K562 (cell line): ENCODE measurements around the gene TECPR2. TPM values are rescaled to one million over a fixed set of nuclear protein-coding genes. Genes with fewer than 3 reads are reported as not detected.

Experiments used
- ATAC-seq: fragments of 200-7000 bp; cut with Tn5 transposase; 3 replicates; pipeline ENCODE4 v1.9.1; 2020; ENCODE audit warnings: moderate library complexity
- BruUV-seq: library from RNA; stranded (reverse); fragments of 400-500 nt; replicated peaks from 2 replicates; lab custom pipeline; 2021; lab: Mats Ljungman, UMichigan
- CTCF ChIA-PET: fragments of 300-600 bp; formaldehyde crosslinking; extraction: SDS; loops from one replicate; lab custom pipeline; 2021; ENCODE audit warnings: low intra/inter-chr PET ratio; lab: Yijun Ruan, JAX
- POLR2A ChIA-PET: fragments of 300-600, 350-650 bp; sonication (Branson Sonifier 250); formaldehyde crosslinking; extraction: SDS; loops from one replicate; lab custom pipeline; 2021; ENCODE audit warnings: antibody characterized with exemption, inconsistent platforms; lab: Yijun Ruan, JAX
- DNase-seq, 4 experiments: peaks; one replicate each; pipeline versions ENCODE4 v3.0.0 to v3.0.0-alpha.2; 2011 to 2018; ENCODE audit warnings: low spot score in 3 of 4, mixed read lengths in 3 of 4; ENCODE audit errors: extremely low read depth in 1 of 4
- FAIRE-seq: peaks from 2 replicates; lab custom pipeline; 2011; peaks lifted over from hg19 to GRCh38; lab: Jason Lieb, UNC
- H2AFZ ChIP-seq: 2 replicates; pipeline ENCODE4 v1.6.0; 2011; ENCODE audit warnings: low read depth, low read length, control low read depth, inconsistent platforms
- H3K27ac ChIP-seq: fragments of 200-600 bp; 3 replicates; pipeline ENCODE4 v1.8.0; 2011; ENCODE audit warnings: low read depth, mild to moderate bottlenecking, control low read depth, inconsistent platforms, low read length, moderate library complexity, mixed read lengths; ENCODE audit errors: extremely low read depth
- H3K27me3 ChIP-seq, 2 experiments: fragments of 300-600 bp in 1 of 2; 2 replicates in 1 of 2; 3 replicates in 1 of 2; pipeline versions ENCODE4 v1.6.0 to v1.8.0; 2011; ENCODE audit warnings: inconsistent platforms in 2 of 2, low read length in 2 of 2, mild to moderate bottlenecking in 1 of 2, mixed read lengths in 1 of 2, moderate library complexity in 1 of 2; ENCODE audit not compliant: control insufficient read depth in 2 of 2, insufficient read depth in 2 of 2
- H3K36me3 ChIP-seq: fragments of 300-600 bp; 3 replicates; pipeline ENCODE4 v1.8.0; 2011; ENCODE audit warnings: mild to moderate bottlenecking, low read length, inconsistent platforms; ENCODE audit not compliant: control insufficient read depth, insufficient read depth
- H3K4me1 ChIP-seq, 2 experiments: fragments of 200-600 bp in 1 of 2; replicated peaks in 1 of 2; 2 replicates in 1 of 2; 3 replicates in 1 of 2; pipeline versions ENCODE4 v1.5.1 to v1.8.0; 2011; ENCODE audit warnings: inconsistent platforms in 2 of 2, low read length in 2 of 2, mild to moderate bottlenecking in 1 of 2, mixed read lengths in 1 of 2, moderate library complexity in 1 of 2; ENCODE audit not compliant: control insufficient read depth in 2 of 2, insufficient read depth in 2 of 2
- H3K4me2 ChIP-seq: 2 replicates; pipeline ENCODE4 v1.6.1; 2011; ENCODE audit warnings: low read length, control low read depth, inconsistent platforms, mixed read lengths; ENCODE audit not compliant: insufficient read depth
- H3K4me3 ChIP-seq: fragments of 200-600 bp; sonication (generic), shearing (Covaris generic); 2 replicates; pipeline ENCODE4 v1.5.1; 2016; ENCODE audit warnings: control low read depth, inconsistent platforms
- H3K79me2 ChIP-seq: fragments of 200-600 bp; 3 replicates; pipeline ENCODE4 v1.8.0; 2011; ENCODE audit warnings: low read length, inconsistent platforms; ENCODE audit not compliant: control insufficient read depth, insufficient read depth
- H3K9ac ChIP-seq, 2 experiments: 2 replicates each; pipeline versions ENCODE4 v1.6.0 to v1.6.1; 2011; ENCODE audit warnings: low read depth in 2 of 2, low read length in 2 of 2, control low read depth in 1 of 2, inconsistent platforms in 1 of 2, mild to moderate bottlenecking in 1 of 2, mixed read lengths in 1 of 2; ENCODE audit not compliant: insufficient read depth in 1 of 2
- H3K9me1 ChIP-seq: one replicate; pipeline ENCODE4 v1.6.0; 2011; ENCODE audit warnings: inconsistent platforms, mild to moderate bottlenecking, low read length, moderate library complexity; ENCODE audit not compliant: control insufficient read depth, insufficient read depth
- H3K9me3 ChIP-seq: replicated peaks from 2 replicates; pipeline ENCODE4 v1.5.1; 2011; ENCODE audit warnings: low read depth, low read length, inconsistent platforms; ENCODE audit not compliant: control insufficient read depth, insufficient read depth
- H4K20me1 ChIP-seq: replicated peaks from 2 replicates; pipeline ENCODE4 v1.6.1; 2011; ENCODE audit warnings: low read length, inconsistent platforms, mixed read lengths; ENCODE audit not compliant: control insufficient read depth, insufficient read depth
- CHD2 ChIP-seq: IDR thresholded peaks from 2 replicates; pipeline ENCODE4 v1.6.1; 2011; ENCODE audit warnings: low read depth, low read length
- EWSR1 ChIP-seq: fragments of 450-650 bp; IDR thresholded peaks from 2 replicates; pipeline ENCODE4 v1.6.1; 2018; ENCODE audit warnings: borderline replicate concordance, mild to moderate bottlenecking, low read depth, moderate library complexity; ENCODE audit not compliant: partially characterized antibody
- NFIX ChIP-seq: fragments of 250-450 bp; sonication (Bioruptor Pico); IDR thresholded peaks from 2 replicates; pipeline ENCODE4 v1.4.0; 2020; ENCODE audit warnings: low read depth, mild to moderate bottlenecking, moderate library complexity
- PHTF2 ChIP-seq: fragments of 250-450 bp; sonication (Bioruptor Pico); IDR thresholded peaks from 2 replicates; pipeline ENCODE4 v1.5.0; 2021; ENCODE audit warnings: mild to moderate bottlenecking
- RNF2 ChIP-seq: sonication (generic); IDR thresholded peaks from 2 replicates; pipeline ENCODE4 v1.6.1; 2016
- SIN3B ChIP-seq: fragments of 450-650 bp; IDR thresholded peaks from 2 replicates; pipeline ENCODE4 v1.6.1; 2017; ENCODE audit warnings: low read depth, mild to moderate bottlenecking, moderate library complexity
- SMAD2 ChIP-seq: fragments of 150-350 bp; IDR thresholded peaks from 2 replicates; pipeline ENCODE4 v1.6.1; 2014; ENCODE audit warnings: low read depth, mild to moderate bottlenecking, low read length
- TOE1 ChIP-seq, 2 experiments: fragments of 450-650 bp in 1 of 2; sonication (generic) in 1 of 2; formaldehyde crosslinking in 1 of 2; IDR thresholded peaks; 2 replicates each; pipeline versions ENCODE4 v1.7.1 to v1.8.0; 2016 to 2022; ENCODE audit warnings: borderline replicate concordance in 2 of 2, mild to moderate bottlenecking in 2 of 2, antibody characterized with exemption in 1 of 2, inconsistent platforms in 1 of 2, low read depth in 1 of 2, missing genetic modification reagents in 1 of 2, moderate library complexity in 1 of 2
- ZNF184 ChIP-seq: sonication (generic); formaldehyde crosslinking; IDR thresholded peaks from 2 replicates; pipeline ENCODE4 v1.5.0; 2020; ENCODE audit warnings: missing genetic modification reagents
- ZNF408 ChIP-seq: fragments of 250-450 bp; sonication (Bioruptor Pico); IDR thresholded peaks from 2 replicates; pipeline ENCODE4 v1.4.0; 2020; ENCODE audit warnings: low read depth, mild to moderate bottlenecking, moderate library complexity
- ZNF79 ChIP-seq: fragments of 250-450 bp; sonication (Bioruptor Pico); IDR thresholded peaks from 2 replicates; pipeline ENCODE4 v1.4.0; 2020; ENCODE audit warnings: low read depth, mild to moderate bottlenecking, moderate library complexity
- ZSCAN32 ChIP-seq: fragments of 450-650 bp; formaldehyde crosslinking; IDR thresholded peaks from 2 replicates; pipeline ENCODE4 v1.4.0; 2020; ENCODE audit warnings: mild to moderate bottlenecking, moderate library complexity
- WGBS: fragments of 100-300 bp; shearing (Covaris generic); methylation state at CpG from one replicate; pipeline ENCODE4 v1.1.6; 2016; ENCODE audit warnings: low coverage, mixed read lengths; ENCODE audit not compliant: insufficient coverage; ENCODE audit errors: missing lambda C conversion rate; 5-methylcytosine and 5-hydroxymethylcytosine counted together
- in situ Hi-C: fragments of 300-500 bp; cut with MboI; formaldehyde crosslinking; loops from 4 replicates; pipeline ENCODE4 v1.15.0; 2018; ENCODE audit warnings: inconsistent platforms, mixed read lengths
- intact Hi-C: fragments of 100-400 bp; cut with micrococcal nuclease; formaldehyde crosslinking; loops from 2 replicates; pipeline ENCODE4 v1.14.2; 2022
- polyA plus RNA-seq, 8 experiments: library from polyadenylated mRNA; depleted of rRNA in 4 of 8; stranded (reverse) in 5 of 8; unstranded in 3 of 8; fragments of >200 nt; fragmentation: Nextera tagmentation in 2 of 8; fragmentation: Illumina TruSeq in 1 of 8; extraction: Ambion mirVana in 2 of 8; extraction: Trizol in 1 of 8; gene quantifications; 2 replicates each; pipeline versions ENCODE4 v1.2.1 to v1.2.3, GENCODE V29; 2011 to 2014; ENCODE audit warnings: inconsistent platforms in 1 of 8, missing spikeins in 1 of 8
- total RNA-seq, 7 experiments: library from RNA; depleted of rRNA in 6 of 7; stranded (reverse); fragments of >200 nt in 6 of 7; fragmentation: Illumina TruSeq in 2 of 7; extraction: Trizol in 2 of 7; gene quantifications; 2 replicates each; pipeline versions ENCODE4 v1.2.1 to v1.2.3, GENCODE V29; 2011 to 2021; ENCODE audit warnings: low replicate concordance in 1 of 7
- TF ChIP-seq, protein P1 (sequence below): fragments of 250-450 bp; sonication (Bioruptor Pico); IDR thresholded peaks from 2 replicates; pipeline ENCODE4 v1.5.0; 2021; ENCODE audit warnings: mild to moderate bottlenecking, moderate library complexity
- TF ChIP-seq, protein P2 (sequence below): fragments of 450-650 bp; conservative IDR thresholded peaks from 2 replicates; pipeline ENCODE4 v1.6.1; 2016; ENCODE audit warnings: missing genetic modification characterization, low read depth, mild to moderate bottlenecking, control low read depth, missing compliant biosample characterization

Gene TECPR2
- total and polyA plus RNA-seq, 9 of the 15 experiments (the other 6 are each of a cell fraction or from before 2014, with no cell fraction given) = 0.04 to 3.0 (median 0.83) TPM

DNA sequence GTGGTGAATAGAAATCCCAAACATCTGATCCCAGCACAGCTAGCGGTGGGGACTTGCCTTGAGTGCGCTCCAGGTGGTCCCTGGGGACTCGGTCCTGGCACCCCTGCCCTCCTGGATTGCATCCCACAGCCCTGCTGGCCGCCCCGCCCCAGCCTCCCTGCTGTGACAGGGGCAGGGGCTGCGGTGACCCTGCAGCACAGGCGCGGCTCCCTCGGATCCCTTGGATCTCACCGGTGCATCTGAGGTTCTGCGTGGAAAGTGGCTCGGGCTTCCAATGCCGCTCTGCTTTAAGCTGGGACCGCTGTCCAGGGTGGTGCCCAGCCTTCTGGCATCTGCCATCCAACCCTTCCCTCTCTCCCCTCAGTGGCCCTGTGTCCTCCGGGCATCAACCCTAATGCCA lies 130.8 kb downstream of the TECPR2 start:
- no peak for DNase-seq
- ChIA-PET CTCF (no interaction called here), POLR2A (interaction anchor here (1.0 kb wide), 1 partner anchor 11 kb away, joined by 3 read pairs; no protein-coding TSS in a partner anchor)
- Histone ChIP-seq H2AFZ (no peak overlapping the region), H3K4me1 (peaks cover 3 to 46% of the 10 kb centered on the region in 2 experiments; a peak in 3 of 5 replicates), H3K9me1 (no peaks in the 10 kb centered on the region), H3K9me3 (no peaks in the 10 kb centered on the region), H3K4me3 (no peak overlapping the region), H3K36me3 (no peaks in the 10 kb centered on the region), H3K79me2 (no peaks in the 10 kb centered on the region), H3K27ac (no peak overlapping the region), H4K20me1 (no peaks in the 10 kb centered on the region), H3K4me2 (no peak overlapping the region), H3K9ac (no peak overlapping the region), H3K27me3 (no peaks in the 10 kb centered on the region)
- FAIRE-seq = no peak
- ATAC-seq = no peak
- no TSS peak for BruUV-seq
- intact Hi-C loops = no loop called here
- in situ Hi-C loops = no loop called here
- WGBS = 56% methylated on average over 12 of the region's 15 CpGs
- TF ChIP-seq ZNF408 (no peak), CHD2 (no peak), SMAD2 (no peak), SIN3B (no peak), RNF2 (no peak), EWSR1 (no peak), PHTF2 (CRISPR knock-in tag) (no peak), ZNF79 (CRISPR knock-in tag) (no peak), TOE1 (IDR thresholded peaks at IDR 0.05; ENCODE audit: borderline replicate concordance) (no peak), TOE1 (CRISPR knock-in tag; IDR thresholded peaks at IDR 0.05; ENCODE audit: borderline replicate concordance, low read depth) (no peak), NFIX (CRISPR knock-in tag) (no peak), ZNF184 (CRISPR knock-in tag) (no peak), ZSCAN32 (CRISPR knock-in tag) (no peak)
- TF ChIP-seq, protein P1, sequence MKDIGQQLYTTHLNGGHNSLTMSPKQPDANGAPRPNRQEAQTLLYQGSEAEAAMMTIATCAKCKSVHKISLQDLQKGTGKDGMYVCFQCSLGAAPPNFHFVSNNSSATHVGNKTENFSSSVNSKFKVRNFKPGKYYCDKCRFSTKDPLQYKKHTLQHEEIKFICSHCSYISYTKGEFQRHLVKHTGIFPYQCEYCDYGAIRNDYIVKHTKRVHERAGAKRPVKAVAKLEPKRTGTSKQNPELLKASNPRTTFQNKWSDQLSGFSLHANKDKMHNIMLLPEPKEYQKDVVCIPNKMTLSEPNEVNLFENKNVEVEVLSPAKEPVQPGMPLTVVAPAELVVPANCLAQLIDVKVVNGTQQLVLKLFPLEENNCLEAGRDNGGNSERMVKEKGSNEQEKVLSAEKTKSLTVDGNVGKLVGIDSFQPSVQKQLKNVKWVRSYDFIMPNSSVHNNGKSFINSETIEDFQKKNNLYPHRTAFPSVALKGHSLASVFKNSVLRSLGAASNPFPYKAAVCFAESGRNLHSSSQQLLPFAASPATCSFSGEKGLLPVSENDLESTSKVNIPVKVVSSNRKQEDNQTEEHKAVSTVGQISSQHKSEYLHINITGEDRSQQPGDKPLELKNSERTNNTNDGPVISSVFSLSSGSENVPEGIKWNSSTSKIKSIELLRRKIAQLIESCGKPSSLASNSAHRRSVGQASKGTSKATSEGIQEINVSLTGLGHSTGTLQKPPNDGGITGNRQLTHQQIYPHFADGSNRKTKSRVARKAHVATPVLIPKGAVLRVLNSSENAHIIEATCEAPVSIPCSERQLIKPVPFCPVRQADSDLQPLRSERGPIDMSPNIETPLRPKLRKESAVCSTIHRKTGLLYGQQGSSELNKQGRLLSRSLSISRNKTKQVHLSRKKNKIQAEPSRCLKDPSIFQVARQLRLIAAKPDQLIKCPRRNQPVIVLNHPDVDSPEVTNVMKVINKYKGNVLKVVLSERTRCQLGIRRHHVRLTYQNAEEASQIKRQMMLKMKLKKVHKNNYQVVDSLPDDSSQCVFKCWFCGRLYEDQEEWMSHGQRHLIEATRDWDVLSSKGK (CRISPR knock-in tag) = no peak
- TF ChIP-seq, protein P2, sequence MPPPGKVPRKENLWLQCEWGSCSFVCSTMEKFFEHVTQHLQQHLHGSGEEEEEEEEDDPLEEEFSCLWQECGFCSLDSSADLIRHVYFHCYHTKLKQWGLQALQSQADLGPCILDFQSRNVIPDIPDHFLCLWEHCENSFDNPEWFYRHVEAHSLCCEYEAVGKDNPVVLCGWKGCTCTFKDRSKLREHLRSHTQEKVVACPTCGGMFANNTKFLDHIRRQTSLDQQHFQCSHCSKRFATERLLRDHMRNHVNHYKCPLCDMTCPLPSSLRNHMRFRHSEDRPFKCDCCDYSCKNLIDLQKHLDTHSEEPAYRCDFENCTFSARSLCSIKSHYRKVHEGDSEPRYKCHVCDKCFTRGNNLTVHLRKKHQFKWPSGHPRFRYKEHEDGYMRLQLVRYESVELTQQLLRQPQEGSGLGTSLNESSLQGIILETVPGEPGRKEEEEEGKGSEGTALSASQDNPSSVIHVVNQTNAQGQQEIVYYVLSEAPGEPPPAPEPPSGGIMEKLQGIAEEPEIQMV = no peak
